HCT116 (cell line): ENCODE measurements around the gene ZNF189. TPM values are rescaled to one million over a fixed set of nuclear protein-coding genes. Genes with fewer than 3 reads are reported as not detected.

ENCODE experiments used
- ATAC-seq: fragments of 200-7000 bp; cut with Tn5 transposase; 2 replicates; pipeline ENCODE4 v1.9.1; 2020; ENCODE audit warnings: mild to moderate bottlenecking, moderate library complexity
- BruUV-seq: library from RNA; stranded (reverse); fragments of 400-500 nt; replicated peaks from 2 replicates; lab custom pipeline; 2021; lab: Mats Ljungman, UMichigan
- CTCF ChIA-PET: fragments of 300-600 bp; sonication (Branson Sonifier 250); formaldehyde crosslinking; loops from one replicate; lab custom pipeline; 2021; ENCODE audit warnings: antibody characterized with exemption; lab: Charles Lee
- POLR2A ChIA-PET: fragments of 300-600, 350-600 bp; sonication (Branson Sonifier 250); formaldehyde crosslinking; loops from one replicate; lab custom pipeline; 2021; ENCODE audit warnings: antibody characterized with exemption; lab: Charles Lee
- RAD21 ChIA-PET, 2 experiments: fragments of 300-600 bp; sonication (Branson Sonifier 250); formaldehyde crosslinking; loops; one replicate each; lab custom pipeline; 2023; ENCODE audit warnings: low total read pairs in 2 of 2; ENCODE audit not compliant: uncharacterized antibody in 2 of 2, unreplicated experiment in 2 of 2, low non-redundant PET in 1 of 2; lab: Charles Lee
- DNase-seq: peaks from one replicate; pipeline ENCODE4 v3.0.0-alpha.2; 2010; ENCODE audit warnings: low read depth, low spot score
- H2AFZ ChIP-seq: fragments of 200-600 bp; shearing (Covaris generic), sonication (generic); 2 replicates; pipeline ENCODE4 v1.6.1; 2017; ENCODE audit warnings: low read depth, mixed run types, mixed read lengths, antibody characterized with exemption, low read length; ENCODE audit not compliant: poor library complexity, severe bottlenecking
- H3K27ac ChIP-seq: 2 replicates; pipeline ENCODE4 v1.5.1; 2012; ENCODE audit warnings: low read depth, low read length
- H3K27me3 ChIP-seq: fragments of 200-600 bp; sonication (generic); 2 replicates; pipeline ENCODE4 v1.6.1; 2016; ENCODE audit warnings: mixed run types, low read length, mixed read lengths; ENCODE audit not compliant: insufficient read depth
- H3K36me3 ChIP-seq, 2 experiments: fragments of 200-500 bp in 1 of 2; fragments of 200-600 bp in 1 of 2; sonication (Bioruptor generic) in 1 of 2; sonication (generic) in 1 of 2; 2 replicates each; pipeline versions ENCODE4 v1.5.1 to v1.6.1; 2014 to 2016; ENCODE audit warnings: low read length in 2 of 2, inconsistent platforms in 1 of 2, mixed read lengths in 1 of 2, mixed run types in 1 of 2; ENCODE audit not compliant: insufficient read depth in 2 of 2, control insufficient read depth in 1 of 2
- H3K4me1 ChIP-seq, 2 experiments: fragments of 200-600 bp in 1 of 2; sonication (generic) in 1 of 2; 2 replicates each; pipeline versions ENCODE4 v1.5.1 to v1.6.1; 2012 to 2017; ENCODE audit warnings: low read length in 2 of 2, inconsistent platforms in 1 of 2, mild to moderate bottlenecking in 1 of 2, mixed read lengths in 1 of 2, mixed run types in 1 of 2, moderate library complexity in 1 of 2; ENCODE audit not compliant: insufficient read depth in 2 of 2, control insufficient read depth in 1 of 2
- H3K4me2 ChIP-seq: fragments of 200-600 bp; sonication (generic); 2 replicates; pipeline ENCODE4 v1.6.1; 2017; ENCODE audit warnings: mixed run types, low read length, mixed read lengths
- H3K4me3 ChIP-seq, 2 experiments: fragments of 200-600 bp in 1 of 2; sonication (generic) in 1 of 2; replicated peaks in 1 of 2; 2 replicates each; pipeline ENCODE4 v1.5.1; 2011 to 2016; ENCODE audit warnings: low read length in 2 of 2, control low read depth in 1 of 2, low read depth in 1 of 2, mild to moderate bottlenecking in 1 of 2, mixed read lengths in 1 of 2, mixed run types in 1 of 2
- H3K79me2 ChIP-seq: fragments of 200-600 bp; sonication (generic); 2 replicates; pipeline ENCODE4 v1.6.1; 2017; ENCODE audit warnings: mild to moderate bottlenecking, mixed run types, low read length, moderate library complexity, mixed read lengths; ENCODE audit not compliant: insufficient read depth
- H3K9ac ChIP-seq: fragments of 200-600 bp; sonication (generic); 2 replicates; pipeline ENCODE4 v1.6.1; 2016; ENCODE audit warnings: low read length, mixed read lengths
- H3K9me2 ChIP-seq: fragments of 200-600 bp; sonication (generic), shearing (Covaris generic); 2 replicates; pipeline ENCODE4 v1.6.1; 2017; ENCODE audit warnings: mixed run types, mild to moderate bottlenecking, moderate library complexity; ENCODE audit not compliant: insufficient read depth
- H3K9me3 ChIP-seq, 2 experiments: fragments of 200-500 bp in 1 of 2; fragments of 200-600 bp in 1 of 2; sonication (Bioruptor generic) in 1 of 2; sonication (generic) in 1 of 2; 2 replicates each; pipeline ENCODE4 v1.6.1; 2014 to 2017; ENCODE audit warnings: low read length in 2 of 2, mixed read lengths in 2 of 2, inconsistent platforms in 1 of 2, low read depth in 1 of 2, mild to moderate bottlenecking in 1 of 2, mixed run types in 1 of 2, moderate library complexity in 1 of 2; ENCODE audit not compliant: control insufficient read depth in 1 of 2, insufficient read depth in 1 of 2
- H4K20me1 ChIP-seq: fragments of 200-600 bp; sonication (generic), shearing (Covaris generic); 2 replicates; pipeline ENCODE4 v1.6.1; 2017; ENCODE audit warnings: mixed run types, mild to moderate bottlenecking, moderate library complexity; ENCODE audit not compliant: insufficient read depth
- CTCF ChIP-seq, 3 experiments: fragments of 200-600 bp in 1 of 3; sonication (generic) in 1 of 3; IDR thresholded peaks in 2 of 3; conservative IDR thresholded peaks in 1 of 3; 2 replicates each; pipeline ENCODE4 v1.5.1; 2012 to 2017; ENCODE audit warnings: low read depth in 2 of 3, low read length in 2 of 3, antibody characterized with exemption in 1 of 3, borderline replicate concordance in 1 of 3, control low read depth in 1 of 3, mild to moderate bottlenecking in 1 of 3, mixed read lengths in 1 of 3, mixed run types in 1 of 3, moderate library complexity in 1 of 3; ENCODE audit not compliant: insufficient read depth in 1 of 3
- ELF1 ChIP-seq: IDR thresholded peaks from 2 replicates; pipeline ENCODE4 v1.6.1; 2012; ENCODE audit warnings: low read depth, borderline replicate concordance
- FOSL1 ChIP-seq: IDR thresholded peaks from 2 replicates; pipeline ENCODE4 v1.6.1; 2012; ENCODE audit warnings: low read depth
- RAD21 ChIP-seq: IDR thresholded peaks from 2 replicates; pipeline ENCODE4 v1.6.1; 2012; ENCODE audit warnings: low read depth, mild to moderate bottlenecking
- YY1 ChIP-seq: IDR thresholded peaks from 2 replicates; pipeline ENCODE4 v1.6.1; 2011; ENCODE audit warnings: low read length, low read depth, moderate library complexity, mild to moderate bottlenecking; ENCODE audit not compliant: insufficient replicate concordance; ENCODE audit errors: extremely low read depth
- intact Hi-C: fragments of 100-400 bp; cut with micrococcal nuclease; formaldehyde crosslinking; loops from 2 replicates; pipeline ENCODE4 v1.10.0; 2022
- total RNA-seq: library from RNA; stranded (reverse); gene quantifications from one replicate; pipeline ENCODE4 v1.2.1, GENCODE V29; 2021; ENCODE audit not compliant: unreplicated experiment
- TF ChIP-seq, protein P1 (sequence below): IDR thresholded peaks from 2 replicates; pipeline ENCODE4 v1.6.1; 2011; ENCODE audit warnings: mild to moderate bottlenecking, low read length, moderate library complexity; ENCODE audit not compliant: insufficient replicate concordance; ENCODE audit errors: extremely low read depth
- TF ChIP-seq, protein P2 (sequence below): IDR thresholded peaks from 2 replicates; pipeline ENCODE4 v1.6.1; 2012; ENCODE audit warnings: low read depth

The ZNF189 gene
- total RNA-seq, 1 experiment from 2014 or later: 10.6 TPM

GRCh38 chr9:101432740-101433139 lies 34.1 kb downstream of the ZNF189 start:
- H3K36me3 ChIP-seq: no peaks in the 10 kb centered on the region
- no peaks in the 10 kb centered on the region for H3K9me2 ChIP-seq
- no peaks in the 10 kb centered on the region for H4K20me1 ChIP-seq
- no peak for DNase-seq
- RAD21 ChIA-PET: no interaction called here
- no peak overlapping the region for H3K4me2 ChIP-seq
- no peak overlapping the region for H2AFZ ChIP-seq
- TF ChIP-seq, protein P1, sequence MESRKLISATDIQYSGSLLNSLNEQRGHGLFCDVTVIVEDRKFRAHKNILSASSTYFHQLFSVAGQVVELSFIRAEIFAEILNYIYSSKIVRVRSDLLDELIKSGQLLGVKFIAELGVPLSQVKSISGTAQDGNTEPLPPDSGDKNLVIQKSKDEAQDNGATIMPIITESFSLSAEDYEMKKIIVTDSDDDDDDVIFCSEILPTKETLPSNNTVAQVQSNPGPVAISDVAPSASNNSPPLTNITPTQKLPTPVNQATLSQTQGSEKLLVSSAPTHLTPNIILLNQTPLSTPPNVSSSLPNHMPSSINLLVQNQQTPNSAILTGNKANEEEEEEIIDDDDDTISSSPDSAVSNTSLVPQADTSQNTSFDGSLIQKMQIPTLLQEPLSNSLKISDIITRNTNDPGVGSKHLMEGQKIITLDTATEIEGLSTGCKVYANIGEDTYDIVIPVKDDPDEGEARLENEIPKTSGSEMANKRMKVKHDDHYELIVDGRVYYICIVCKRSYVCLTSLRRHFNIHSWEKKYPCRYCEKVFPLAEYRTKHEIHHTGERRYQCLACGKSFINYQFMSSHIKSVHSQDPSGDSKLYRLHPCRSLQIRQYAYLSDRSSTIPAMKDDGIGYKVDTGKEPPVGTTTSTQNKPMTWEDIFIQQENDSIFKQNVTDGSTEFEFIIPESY: no peak
- TF ChIP-seq YY1 (no peak), CTCF (IDR thresholded peaks at IDR 0.05 in 2 of 3, conservative IDR thresholded peaks at IDR 0.05 in 1 of 3; ENCODE audit: borderline replicate concordance in 1 of 3, insufficient read depth in 1 of 3, low read depth in 2 of 3, low read length in 2 of 3) (no peak), RAD21 (no peak), ELF1 (no peak), FOSL1 (no peak)
- TF ChIP-seq, protein P2, sequence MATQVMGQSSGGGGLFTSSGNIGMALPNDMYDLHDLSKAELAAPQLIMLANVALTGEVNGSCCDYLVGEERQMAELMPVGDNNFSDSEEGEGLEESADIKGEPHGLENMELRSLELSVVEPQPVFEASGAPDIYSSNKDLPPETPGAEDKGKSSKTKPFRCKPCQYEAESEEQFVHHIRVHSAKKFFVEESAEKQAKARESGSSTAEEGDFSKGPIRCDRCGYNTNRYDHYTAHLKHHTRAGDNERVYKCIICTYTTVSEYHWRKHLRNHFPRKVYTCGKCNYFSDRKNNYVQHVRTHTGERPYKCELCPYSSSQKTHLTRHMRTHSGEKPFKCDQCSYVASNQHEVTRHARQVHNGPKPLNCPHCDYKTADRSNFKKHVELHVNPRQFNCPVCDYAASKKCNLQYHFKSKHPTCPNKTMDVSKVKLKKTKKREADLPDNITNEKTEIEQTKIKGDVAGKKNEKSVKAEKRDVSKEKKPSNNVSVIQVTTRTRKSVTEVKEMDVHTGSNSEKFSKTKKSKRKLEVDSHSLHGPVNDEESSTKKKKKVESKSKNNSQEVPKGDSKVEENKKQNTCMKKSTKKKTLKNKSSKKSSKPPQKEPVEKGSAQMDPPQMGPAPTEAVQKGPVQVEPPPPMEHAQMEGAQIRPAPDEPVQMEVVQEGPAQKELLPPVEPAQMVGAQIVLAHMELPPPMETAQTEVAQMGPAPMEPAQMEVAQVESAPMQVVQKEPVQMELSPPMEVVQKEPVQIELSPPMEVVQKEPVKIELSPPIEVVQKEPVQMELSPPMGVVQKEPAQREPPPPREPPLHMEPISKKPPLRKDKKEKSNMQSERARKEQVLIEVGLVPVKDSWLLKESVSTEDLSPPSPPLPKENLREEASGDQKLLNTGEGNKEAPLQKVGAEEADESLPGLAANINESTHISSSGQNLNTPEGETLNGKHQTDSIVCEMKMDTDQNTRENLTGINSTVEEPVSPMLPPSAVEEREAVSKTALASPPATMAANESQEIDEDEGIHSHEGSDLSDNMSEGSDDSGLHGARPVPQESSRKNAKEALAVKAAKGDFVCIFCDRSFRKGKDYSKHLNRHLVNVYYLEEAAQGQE: no peak
- TF ChIP-seq, all 23 proteins: peak for 0
- intact Hi-C loops: no loop called here
- no peak overlapping the region for H3K27ac ChIP-seq
- H3K27me3 ChIP-seq: peaks cover 9% of the 10 kb centered on the region
- no peak for ATAC-seq
- H3K9ac ChIP-seq: no peak overlapping the region
- H3K79me2 ChIP-seq: no peaks in the 10 kb centered on the region
- BruUV-seq: no TSS peak
- H3K9me3 ChIP-seq: no peaks in the 10 kb centered on the region
- no peak overlapping the region for H3K4me3 ChIP-seq
- CTCF ChIA-PET: no interaction called here
- POLR2A ChIA-PET: no interaction called here
- H3K4me1 ChIP-seq: no peaks in the 10 kb centered on the region
